Omental fat pad (tissue), 4 donors: ENCODE data around the gene CUL4A. TPM values are rescaled to one million over a fixed set of nuclear protein-coding genes. Genes with fewer than 3 reads are reported as not detected.

Experiments
- ATAC-seq: fragments of 150-250 bp; one replicate; pipeline ENCODE4 v1.9.1; 2016; ENCODE audit warnings: mild to moderate bottlenecking, moderate library complexity; ENCODE audit not compliant: low FRiP score
- DNase-seq: peaks from one replicate; pipeline ENCODE4 v3.0.0-alpha.2; 2019; ENCODE audit warnings: low spot score
- CTCF ChIP-seq, 3 donors: fragments of 450-650 bp; IDR thresholded peaks; one replicate each; pipeline ENCODE4 v1.5.1; 2016 to 2017; ENCODE audit warnings: antibody characterized with exemption in 3 of 3, mild to moderate bottlenecking in 3 of 3, moderate library complexity in 2 of 3
- total RNA-seq, 4 donors: library from RNA; depleted of rRNA; stranded (reverse); fragments of >200 nt; gene quantifications; one replicate each; pipeline ENCODE4 v1.1.0, GENCODE V29; 2016

CUL4A gene
- total RNA-seq, 4 donors from 2014 or later = 70.8 to 145 (median 86.8) TPM

- ATAC-seq = peak; percentile 58
- no peak for DNase-seq
- no peak for TF ChIP-seq CTCF (IDR thresholded peaks at IDR 0.05)
These were observed 7.0 kb downstream of the CUL4A start for GRCh38 chr13:113216254-113217048.

- ATAC-seq = no peak
These were observed 9.2 kb downstream of the CUL4A start for GRCh38 chr13:113218586-113218985.

GRCh38 chr13:113219256-113219940 is 10.0 kb downstream of the CUL4A start:
- no peak for TF ChIP-seq CTCF (IDR thresholded peaks at IDR 0.05)
- ATAC-seq (no peak), DNase-seq (no peak)

More at GRCh38 chr13:113218586-113218985, 9.2 kb downstream of the CUL4A start:
- DNase-seq = no peak
- no peak for TF ChIP-seq CTCF (IDR thresholded peaks at IDR 0.05)

- ATAC-seq = no peak
- TF ChIP-seq CTCF (IDR thresholded peaks at IDR 0.05) = no peak
- DNase-seq = no peak
These were observed 10.8 kb downstream of the CUL4A start for GRCh38 chr13:113220141-113220598.

GRCh38 chr13:113220877-113221276 is 11.5 kb downstream of the CUL4A start:
- DNase-seq (no peak), ATAC-seq (no peak)
- TF ChIP-seq CTCF (IDR thresholded peaks at IDR 0.05) = no peak

GRCh38 chr13:113223070-113223469 is 13.7 kb downstream of the CUL4A start:
- DNase-seq (no peak), ATAC-seq (no peak)
- TF ChIP-seq CTCF (IDR thresholded peaks at IDR 0.05) = no peak
